Measurements from ENCODE around the gene LCE2C.

DNA sequence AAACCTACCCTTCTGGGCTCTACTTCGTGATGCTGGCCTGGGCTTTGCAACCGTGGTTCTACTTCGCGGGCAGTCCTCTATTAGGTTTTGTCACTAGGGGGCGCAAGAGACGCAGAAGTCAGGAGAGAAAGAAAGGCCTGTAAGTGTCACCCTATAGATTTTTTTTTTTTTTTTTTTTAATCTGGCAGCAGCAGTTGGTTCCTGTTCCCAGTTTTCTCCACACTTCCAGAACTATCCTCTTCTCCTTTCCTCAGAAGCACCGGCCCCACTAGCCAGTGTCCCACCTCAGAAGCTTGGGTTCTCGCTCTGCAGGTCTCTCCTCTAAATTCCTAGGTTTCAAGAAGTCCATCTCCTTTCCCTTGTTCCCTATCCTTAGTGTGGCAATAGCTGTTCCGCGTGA is 21.0 kb upstream of the LCE2C start:
- TF ChIP-seq, protein P1, sequence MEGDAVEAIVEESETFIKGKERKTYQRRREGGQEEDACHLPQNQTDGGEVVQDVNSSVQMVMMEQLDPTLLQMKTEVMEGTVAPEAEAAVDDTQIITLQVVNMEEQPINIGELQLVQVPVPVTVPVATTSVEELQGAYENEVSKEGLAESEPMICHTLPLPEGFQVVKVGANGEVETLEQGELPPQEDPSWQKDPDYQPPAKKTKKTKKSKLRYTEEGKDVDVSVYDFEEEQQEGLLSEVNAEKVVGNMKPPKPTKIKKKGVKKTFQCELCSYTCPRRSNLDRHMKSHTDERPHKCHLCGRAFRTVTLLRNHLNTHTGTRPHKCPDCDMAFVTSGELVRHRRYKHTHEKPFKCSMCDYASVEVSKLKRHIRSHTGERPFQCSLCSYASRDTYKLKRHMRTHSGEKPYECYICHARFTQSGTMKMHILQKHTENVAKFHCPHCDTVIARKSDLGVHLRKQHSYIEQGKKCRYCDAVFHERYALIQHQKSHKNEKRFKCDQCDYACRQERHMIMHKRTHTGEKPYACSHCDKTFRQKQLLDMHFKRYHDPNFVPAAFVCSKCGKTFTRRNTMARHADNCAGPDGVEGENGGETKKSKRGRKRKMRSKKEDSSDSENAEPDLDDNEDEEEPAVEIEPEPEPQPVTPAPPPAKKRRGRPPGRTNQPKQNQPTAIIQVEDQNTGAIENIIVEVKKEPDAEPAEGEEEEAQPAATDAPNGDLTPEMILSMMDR (IDR thresholded peaks at IDR 0.05) = peak in 6 of 7 experiments; percentile 38 to 61 (median 53)
- no peak for TF ChIP-seq POLR2A (IDR thresholded peaks at IDR 0.05)

Data from body of pancreas (tissue), 4 donors.